Osteocyte (in vitro differentiated cells): ENCODE measurements around the gene ERICH3. TPM values are rescaled to one million over a fixed set of nuclear protein-coding genes. Genes with fewer than 3 reads are reported as not detected.

Experiments
- DNase-seq: peaks from one replicate; pipeline ENCODE4 v3.0.0; 2021; ENCODE audit warnings: mixed read lengths; ENCODE audit not compliant: unreplicated experiment; ENCODE audit errors: extremely low spot score
- H3K27ac Mint-ChIP-seq: one replicate; pipeline ENCODE4 v1.8.0; 2021; ENCODE audit warnings: mild to moderate bottlenecking, mixed read lengths; ENCODE audit not compliant: unreplicated experiment
- H3K27me3 Mint-ChIP-seq: one replicate; pipeline ENCODE4 v1.8.0; 2021; ENCODE audit warnings: mixed read lengths; ENCODE audit not compliant: unreplicated experiment
- H3K36me3 Mint-ChIP-seq: one replicate; pipeline ENCODE4 v1.8.0; 2021; ENCODE audit warnings: mixed read lengths; ENCODE audit not compliant: unreplicated experiment
- H3K4me1 Mint-ChIP-seq: one replicate; pipeline ENCODE4 v1.8.0; 2021; ENCODE audit warnings: mixed read lengths; ENCODE audit not compliant: unreplicated experiment
- H3K4me3 Mint-ChIP-seq: one replicate; pipeline ENCODE4 v1.8.0; 2021; ENCODE audit warnings: mild to moderate bottlenecking, moderate library complexity, mixed read lengths; ENCODE audit not compliant: unreplicated experiment
- H3K9me3 Mint-ChIP-seq: one replicate; pipeline ENCODE4 v1.8.0; 2021; ENCODE audit warnings: mixed read lengths; ENCODE audit not compliant: unreplicated experiment
- CTCF ChIP-seq: fragments of 200-600 bp; sonication (generic); IDR thresholded peaks from 2 replicates; pipeline ENCODE4 v1.5.0; 2021; ENCODE audit warnings: antibody characterized with exemption, mild to moderate bottlenecking, moderate library complexity
- total RNA-seq: library from RNA; stranded (reverse); gene quantifications from 2 replicates; pipeline ENCODE4 v1.2.1, GENCODE V29; 2021

ERICH3 gene
- total RNA-seq, 1 donor from 2014 or later, result not detected

- H3K27me3 Mint-ChIP-seq, result no peaks in the 10 kb centered on the region
These were observed 18.9 kb downstream of the ERICH3 start for GRCh38 chr1:74654708-74655107.

GRCh38 chr1:74652711-74653139 is 20.9 kb downstream of the ERICH3 start:
- H3K9me3 Mint-ChIP-seq, result no peaks in the 10 kb centered on the region
- H3K27ac Mint-ChIP-seq, result no peak overlapping the region
- H3K27me3 Mint-ChIP-seq, result no peaks in the 10 kb centered on the region
- H3K36me3 Mint-ChIP-seq, result no peaks in the 10 kb centered on the region
- H3K4me3 Mint-ChIP-seq, result no peak overlapping the region
- no peak for DNase-seq
- H3K4me1 Mint-ChIP-seq, result no peaks in the 10 kb centered on the region
- no peak for TF ChIP-seq CTCF

More at GRCh38 chr1:74654708-74655107, 18.9 kb downstream of the ERICH3 start:
- DNase-seq, result no peak
- no peak for TF ChIP-seq CTCF
- H3K36me3 Mint-ChIP-seq, result no peaks in the 10 kb centered on the region
- H3K4me3 Mint-ChIP-seq, result no peak overlapping the region
- no peaks in the 10 kb centered on the region for H3K4me1 Mint-ChIP-seq
- no peak overlapping the region for H3K27ac Mint-ChIP-seq
- H3K9me3 Mint-ChIP-seq, result no peaks in the 10 kb centered on the region

- no peaks in the 10 kb centered on the region for H3K36me3 Mint-ChIP-seq
- no peaks in the 10 kb centered on the region for H3K4me1 Mint-ChIP-seq
- no peak for DNase-seq
- H3K4me3 Mint-ChIP-seq, result no peak overlapping the region
- no peaks in the 10 kb centered on the region for H3K9me3 Mint-ChIP-seq
- no peak for TF ChIP-seq CTCF
- no peaks in the 10 kb centered on the region for H3K27me3 Mint-ChIP-seq
- H3K27ac Mint-ChIP-seq, result no peak overlapping the region
These were observed 23.0 kb downstream of the ERICH3 start for GRCh38 chr1:74650561-74650960.

- no peak overlapping the region for H3K27ac Mint-ChIP-seq
- TF ChIP-seq CTCF, result no peak
- H3K4me1 Mint-ChIP-seq, result no peaks in the 10 kb centered on the region
- H3K4me3 Mint-ChIP-seq, result no peak overlapping the region
- H3K9me3 Mint-ChIP-seq, result peaks cover 4% of the 10 kb centered on the region
- no peak for DNase-seq
- H3K36me3 Mint-ChIP-seq, result no peaks in the 10 kb centered on the region
- no peaks in the 10 kb centered on the region for H3K27me3 Mint-ChIP-seq
These were observed 31.7 kb downstream of the ERICH3 start for GRCh38 chr1:74641876-74642275.

- no peak for DNase-seq
- peaks cover 4% of the 10 kb centered on the region for H3K9me3 Mint-ChIP-seq
- no peaks in the 10 kb centered on the region for H3K27me3 Mint-ChIP-seq
- H3K4me1 Mint-ChIP-seq, result no peaks in the 10 kb centered on the region
- TF ChIP-seq CTCF, result no peak
- no peak overlapping the region for H3K27ac Mint-ChIP-seq
- no peak overlapping the region for H3K4me3 Mint-ChIP-seq
- no peaks in the 10 kb centered on the region for H3K36me3 Mint-ChIP-seq
These were observed 32.4 kb downstream of the ERICH3 start for GRCh38 chr1:74641161-74641560.
